OCI-LY3 (cell line): ENCODE measurements around the gene STX1B.

Experiments
- H2AFZ ChIP-seq: fragments of 200-600, 300-600 bp; shearing (Covaris generic); 2 replicates; pipeline ENCODE4 v1.6.0; 2014; ENCODE audit warnings: antibody characterized with exemption, low read depth, low read length
- H3K27ac ChIP-seq: fragments of 200-600, 300-600 bp; sonication (generic); 2 replicates; pipeline ENCODE4 v1.5.1; 2014; ENCODE audit warnings: mild to moderate bottlenecking, low read length, moderate library complexity, mixed read lengths
- H3K27me3 ChIP-seq: fragments of 200-600, 300-600 bp; sonication (generic); 2 replicates; pipeline ENCODE4 v1.6.1; 2014; ENCODE audit warnings: low read depth, low read length, mixed read lengths
- H3K36me3 ChIP-seq: fragments of 200-600, 300-600 bp; sonication (generic); replicated peaks from 2 replicates; pipeline ENCODE3; 2014; ENCODE audit warnings: low read depth, low read length, mixed read lengths
- H3K4me1 ChIP-seq: fragments of 300-600, 200-600 bp; sonication (generic); 2 replicates; pipeline ENCODE4 v1.6.1; 2014; ENCODE audit warnings: low read length, mixed read lengths
- H3K4me2 ChIP-seq: fragments of 200-600, 300-600 bp; sonication (generic); 2 replicates; pipeline ENCODE4 v1.6.1; 2014; ENCODE audit warnings: low read length, mixed read lengths
- H3K4me3 ChIP-seq: fragments of 300-600, 200-600 bp; sonication (generic); 2 replicates; pipeline ENCODE4 v1.5.1; 2014; ENCODE audit warnings: antibody characterized with exemption, mild to moderate bottlenecking, low read length, moderate library complexity
- H3K79me2 ChIP-seq: fragments of 300-600, 200-600 bp; shearing (Covaris generic); 2 replicates; pipeline ENCODE4 v1.6.1; 2014; ENCODE audit warnings: mild to moderate bottlenecking, low read length, mixed read lengths
- H3K9ac ChIP-seq: fragments of 300-600, 200-600 bp; shearing (Covaris generic); 2 replicates; pipeline ENCODE4 v1.6.0; 2014; ENCODE audit warnings: mild to moderate bottlenecking, low read length, moderate library complexity
- H3K9me3 ChIP-seq: fragments of 200-600, 300-600 bp; shearing (Covaris generic); 2 replicates; pipeline ENCODE4 v1.6.1; 2014; ENCODE audit warnings: low read length, mixed read lengths; ENCODE audit not compliant: insufficient read depth
- H4K20me1 ChIP-seq: fragments of 200-600, 300-600 bp; sonication (generic); 2 replicates; pipeline ENCODE4 v1.6.1; 2016; ENCODE audit warnings: low read length, mixed read lengths; ENCODE audit not compliant: insufficient read depth
- CTCF ChIP-seq: fragments of 200-600, 300-600 bp; sonication (generic); IDR thresholded peaks from 2 replicates; pipeline ENCODE4 v1.5.1; 2014; ENCODE audit warnings: antibody characterized with exemption, low read length, low read depth
- EZH2phosphoT487 ChIP-seq: fragments of 200-600 bp; shearing (Covaris generic); IDR thresholded peaks from 2 replicates; pipeline ENCODE4 v1.6.1; 2018; ENCODE audit warnings: antibody characterized with exemption, mixed run types, low read depth

Gene STX1B

DNA sequence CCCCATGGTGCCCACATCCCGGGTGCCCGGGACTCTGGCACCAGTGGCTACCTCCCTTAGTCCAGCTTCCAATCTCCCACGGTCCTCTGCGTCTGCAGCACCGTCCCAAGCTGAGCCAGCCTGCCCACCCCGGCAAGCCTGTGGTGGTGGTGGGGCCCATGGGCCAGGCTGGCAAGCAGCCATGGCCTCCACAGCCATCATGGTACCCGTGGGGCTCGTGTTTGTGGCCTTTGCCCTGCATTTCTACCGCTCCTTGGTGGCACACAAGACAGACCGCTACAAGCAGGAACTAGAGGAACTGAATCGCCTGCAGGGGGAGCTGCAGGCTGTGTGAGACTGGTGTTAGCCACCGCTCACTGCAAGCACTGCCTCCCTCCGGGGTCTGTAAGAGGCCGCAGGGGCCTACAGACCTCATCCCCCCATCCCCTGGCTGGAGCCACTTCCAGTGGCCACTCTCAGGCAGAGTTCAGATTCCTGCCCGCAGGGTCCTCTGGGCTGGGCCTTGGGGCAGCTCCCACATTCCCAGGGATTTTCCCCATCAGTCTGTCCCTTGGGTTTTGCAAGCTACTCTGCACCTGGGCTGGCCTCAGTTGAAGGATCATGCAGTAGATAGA lies 56.8 kb downstream of the STX1B start:
- no peak overlapping the region for H3K4me2 ChIP-seq
- H2AFZ ChIP-seq: no peak overlapping the region
- TF ChIP-seq CTCF (peak; percentile 73), EZH2phosphoT487 (no peak)
- H3K9me3 ChIP-seq: no peaks in the 10 kb centered on the region
- H3K9ac ChIP-seq: no peak overlapping the region
- peaks cover 10% of the 10 kb centered on the region for H4K20me1 ChIP-seq
- no peak overlapping the region for H3K27ac ChIP-seq
- no peaks in the 10 kb centered on the region for H3K27me3 ChIP-seq
- H3K79me2 ChIP-seq: peaks cover 34% of the 10 kb centered on the region
- peaks cover 20% of the 10 kb centered on the region for H3K4me1 ChIP-seq
- H3K4me3 ChIP-seq: no peak overlapping the region
- peaks cover 4% of the 10 kb centered on the region for H3K36me3 ChIP-seq

DNA sequence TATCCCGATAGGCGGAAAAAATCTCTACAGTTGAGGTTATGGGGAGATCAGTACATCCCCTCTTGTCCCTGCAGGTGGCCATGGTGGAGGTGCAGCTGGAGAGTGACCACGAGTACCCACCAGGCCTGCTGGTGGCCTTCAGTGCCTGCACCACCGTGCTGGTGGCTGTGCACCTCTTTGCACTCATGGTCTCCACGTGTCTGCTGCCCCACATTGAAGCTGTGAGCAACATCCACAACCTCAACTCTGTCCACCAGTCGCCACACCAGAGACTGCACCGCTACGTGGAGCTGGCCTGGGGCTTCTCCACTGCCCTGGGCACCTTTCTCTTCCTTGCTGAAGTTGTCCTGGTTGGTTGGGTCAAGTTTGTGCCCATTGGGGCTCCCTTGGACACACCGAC lies 57.3 kb downstream of the STX1B start:
- no peaks in the 10 kb centered on the region for H3K27me3 ChIP-seq
- no peak overlapping the region for H3K4me2 ChIP-seq
- peaks cover 4% of the 10 kb centered on the region for H3K36me3 ChIP-seq
- H3K9ac ChIP-seq: no peak overlapping the region
- H3K27ac ChIP-seq: no peak overlapping the region
- TF ChIP-seq EZH2phosphoT487 (no peak), CTCF (no peak)
- peaks cover 30% of the 10 kb centered on the region for H3K79me2 ChIP-seq
- H4K20me1 ChIP-seq: peaks cover 8% of the 10 kb centered on the region; the same call in 1 of the 2 replicates
- no peak overlapping the region for H3K4me3 ChIP-seq
- no peak overlapping the region for H2AFZ ChIP-seq
- H3K9me3 ChIP-seq: no peaks in the 10 kb centered on the region
- peaks cover 18% of the 10 kb centered on the region for H3K4me1 ChIP-seq

DNA sequence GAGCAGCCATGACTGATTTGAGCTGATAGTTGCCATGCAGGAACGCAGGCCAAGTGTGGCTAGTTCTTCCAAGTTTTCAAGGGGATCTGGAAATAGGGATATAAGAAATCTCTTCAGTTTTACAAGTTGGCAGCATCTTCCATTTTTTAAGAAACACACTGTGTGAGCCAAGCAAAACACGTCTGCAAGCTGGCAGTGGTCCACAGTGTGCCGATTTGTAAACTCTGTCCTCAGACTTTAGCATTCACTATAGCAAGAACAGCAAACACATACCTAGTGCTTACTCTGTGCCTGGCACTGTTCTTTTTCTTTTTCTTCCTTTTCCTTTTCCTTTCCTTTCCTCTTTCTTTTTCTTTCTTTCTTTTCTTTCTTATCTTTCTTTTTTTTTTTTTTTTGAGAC lies 58.7 kb downstream of the STX1B start:
- peaks cover 8% of the 10 kb centered on the region; the same call in 1 of the 2 replicates for H4K20me1 ChIP-seq
- peaks cover 18% of the 10 kb centered on the region for H3K4me1 ChIP-seq
- H3K27me3 ChIP-seq: no peaks in the 10 kb centered on the region
- H3K4me3 ChIP-seq: no peak overlapping the region
- H3K9me3 ChIP-seq: no peaks in the 10 kb centered on the region
- TF ChIP-seq EZH2phosphoT487 (no peak), CTCF (no peak)
- no peak overlapping the region for H3K9ac ChIP-seq
- H3K36me3 ChIP-seq: peaks cover 4% of the 10 kb centered on the region
- no peak overlapping the region for H2AFZ ChIP-seq
- H3K27ac ChIP-seq: no peak overlapping the region
- peaks cover 29% of the 10 kb centered on the region for H3K79me2 ChIP-seq
- H3K4me2 ChIP-seq: no peak overlapping the region

GRCh38 chr16:30951193-30951592 lies 59.2 kb downstream of the STX1B start:
- H3K9me3 ChIP-seq: no peaks in the 10 kb centered on the region
- no peak overlapping the region for H3K27ac ChIP-seq
- peaks cover 13% of the 10 kb centered on the region for H3K4me1 ChIP-seq
- no peak for TF ChIP-seq CTCF
- TF ChIP-seq EZH2phosphoT487: no peak
- H3K4me3 ChIP-seq: no peak overlapping the region
- no peaks in the 10 kb centered on the region for H3K27me3 ChIP-seq
- no peak overlapping the region for H3K4me2 ChIP-seq
- H4K20me1 ChIP-seq: peaks cover 8% of the 10 kb centered on the region; the same call in 1 of the 2 replicates
- H3K79me2 ChIP-seq: peaks cover 24% of the 10 kb centered on the region
- no peak overlapping the region for H3K9ac ChIP-seq
- H3K36me3 ChIP-seq: peaks cover 4% of the 10 kb centered on the region
- no peak overlapping the region for H2AFZ ChIP-seq
